Parathyroid adenoma (tissue), 2 donors: ENCODE data around the gene RNPEPL1.

ENCODE experiments used
- H2AFZ ChIP-seq: fragments of 300-600 bp; sonication (generic); one replicate; pipeline ENCODE4 v1.7.0; 2017; ENCODE audit warnings: antibody characterized with exemption, mild to moderate bottlenecking
- H3K27ac ChIP-seq: fragments of 300-600 bp; sonication (generic); one replicate; pipeline ENCODE4 v1.7.0; 2017
- H3K27me3 ChIP-seq: fragments of 300-600 bp; sonication (generic); one replicate; pipeline ENCODE4 v1.7.0; 2017; ENCODE audit warnings: low read length; ENCODE audit not compliant: control insufficient read depth, insufficient read depth
- H3K36me3 ChIP-seq: fragments of 300-600 bp; sonication (generic); one replicate; pipeline ENCODE4 v1.7.0; 2017; ENCODE audit warnings: low read length; ENCODE audit not compliant: control insufficient read depth, insufficient read depth
- H3K4me1 ChIP-seq: fragments of 300-600 bp; sonication (generic); one replicate; pipeline ENCODE4 v1.7.0; 2017; ENCODE audit warnings: control low read depth
- H3K4me2 ChIP-seq: fragments of 300-600 bp; sonication (generic); one replicate; pipeline ENCODE4 v1.7.0; 2017; ENCODE audit warnings: low read length
- H3K4me3 ChIP-seq: fragments of 300-600 bp; sonication (generic); one replicate; pipeline ENCODE4 v1.7.0; 2017; ENCODE audit warnings: low read depth, low read length
- H3K79me2 ChIP-seq: fragments of 300-600 bp; sonication (generic); one replicate; pipeline ENCODE4 v1.7.0; 2017; ENCODE audit warnings: control low read depth
- H3K9ac ChIP-seq: fragments of 300-600 bp; sonication (generic); one replicate; pipeline ENCODE4 v1.7.0; 2017; ENCODE audit warnings: mild to moderate bottlenecking
- H3K9me3 ChIP-seq: fragments of 300-600 bp; sonication (generic); one replicate; pipeline ENCODE4 v1.7.0; 2017; ENCODE audit warnings: low read length; ENCODE audit not compliant: control insufficient read depth
- CTCF ChIP-seq: fragments of 300-600 bp; sonication (generic); IDR thresholded peaks from one replicate; pipeline ENCODE4 v1.7.0; 2017; ENCODE audit warnings: antibody characterized with exemption, mild to moderate bottlenecking
- donor health status: primary hyperparathyroidism.

Gene RNPEPL1

GRCh38 chr2:240525802-240526201 lies 42.5 kb upstream of the RNPEPL1 start:
- H3K9ac ChIP-seq: no peak overlapping the region
- H3K4me1 ChIP-seq: no peaks in the 10 kb centered on the region
- H3K36me3 ChIP-seq: peaks cover 2% of the 10 kb centered on the region
- H3K27me3 ChIP-seq: no peaks in the 10 kb centered on the region
- no peak overlapping the region for H3K27ac ChIP-seq
- no peak overlapping the region for H2AFZ ChIP-seq
- H3K4me2 ChIP-seq: no peak overlapping the region
- no peak for TF ChIP-seq CTCF
- H3K9me3 ChIP-seq: no peaks in the 10 kb centered on the region
- peaks cover 2% of the 10 kb centered on the region for H3K79me2 ChIP-seq
- H3K4me3 ChIP-seq: no peak overlapping the region

- Histone ChIP-seq H3K4me3 (no peak overlapping the region), H3K79me2 (peaks cover 2% of the 10 kb centered on the region), H3K27ac (no peak overlapping the region), H3K4me1 (no peaks in the 10 kb centered on the region), H2AFZ (no peak overlapping the region), H3K27me3 (no peaks in the 10 kb centered on the region), H3K9me3 (no peaks in the 10 kb centered on the region), H3K36me3 (peaks cover 2% of the 10 kb centered on the region), H3K4me2 (no peak overlapping the region), H3K9ac (no peak overlapping the region)
- no peak for TF ChIP-seq CTCF
Measured at GRCh38 chr2:240526521-240526920, 41.8 kb upstream of the RNPEPL1 start.

- Histone ChIP-seq H3K36me3 (no peaks in the 10 kb centered on the region), H3K4me1 (no peaks in the 10 kb centered on the region), H3K27ac (no peak overlapping the region), H3K27me3 (no peaks in the 10 kb centered on the region), H3K79me2 (peaks cover 2% of the 10 kb centered on the region), H3K9me3 (no peaks in the 10 kb centered on the region), H2AFZ (no peak overlapping the region), H3K4me2 (no peak overlapping the region), H3K9ac (no peak overlapping the region), H3K4me3 (no peak overlapping the region)
- TF ChIP-seq CTCF: no peak
Measured at GRCh38 chr2:240527153-240527750, 41.0 kb upstream of the RNPEPL1 start.

- Histone ChIP-seq H3K27ac (no peak overlapping the region), H3K36me3 (no peaks in the 10 kb centered on the region)
- TF ChIP-seq CTCF: no peak
Measured at GRCh38 chr2:240528406-240529040, 39.8 kb upstream of the RNPEPL1 start.

More at GRCh38 chr2:240528406-240529040, 39.8 kb upstream of the RNPEPL1 start:
- Histone ChIP-seq H3K9me3 (no peaks in the 10 kb centered on the region), H3K79me2 (peaks cover 2% of the 10 kb centered on the region), H3K4me2 (no peak overlapping the region), H3K4me3 (no peak overlapping the region), H3K9ac (no peak overlapping the region), H3K4me1 (no peaks in the 10 kb centered on the region), H3K27me3 (no peaks in the 10 kb centered on the region), H2AFZ (no peak overlapping the region)
